GM12873 (cell line): ENCODE data around the gene CACNA1B.

ENCODE experiments used
- TF ChIP-seq, protein P1 (sequence below): IDR thresholded peaks from 2 replicates; pipeline ENCODE4 v1.5.1; 2012; ENCODE audit warnings: low read depth, mild to moderate bottlenecking, moderate library complexity, low read length, control low read depth; ENCODE audit not compliant: insufficient read depth; ENCODE audit errors: missing control alignments

Gene CACNA1B

DNA sequence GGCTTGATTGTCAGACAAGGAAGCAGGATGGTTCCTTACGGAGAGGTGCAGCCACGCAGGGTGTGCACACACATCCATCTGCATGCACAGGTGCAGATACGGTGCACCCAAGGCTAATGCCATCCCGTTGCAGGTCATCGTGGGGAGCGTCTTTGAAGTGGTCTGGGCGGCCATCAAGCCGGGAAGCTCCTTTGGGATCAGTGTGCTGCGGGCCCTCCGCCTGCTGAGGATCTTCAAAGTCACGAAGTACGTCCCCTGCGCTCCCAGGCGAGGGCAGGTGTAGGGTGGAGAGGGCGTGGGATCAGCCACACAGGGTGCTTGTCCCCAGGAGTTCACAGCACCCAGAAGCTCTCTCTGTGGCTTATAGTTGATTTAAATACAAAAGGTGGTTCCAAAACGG, 106.4 kb downstream of the CACNA1B start:
- TF ChIP-seq, protein P1, sequence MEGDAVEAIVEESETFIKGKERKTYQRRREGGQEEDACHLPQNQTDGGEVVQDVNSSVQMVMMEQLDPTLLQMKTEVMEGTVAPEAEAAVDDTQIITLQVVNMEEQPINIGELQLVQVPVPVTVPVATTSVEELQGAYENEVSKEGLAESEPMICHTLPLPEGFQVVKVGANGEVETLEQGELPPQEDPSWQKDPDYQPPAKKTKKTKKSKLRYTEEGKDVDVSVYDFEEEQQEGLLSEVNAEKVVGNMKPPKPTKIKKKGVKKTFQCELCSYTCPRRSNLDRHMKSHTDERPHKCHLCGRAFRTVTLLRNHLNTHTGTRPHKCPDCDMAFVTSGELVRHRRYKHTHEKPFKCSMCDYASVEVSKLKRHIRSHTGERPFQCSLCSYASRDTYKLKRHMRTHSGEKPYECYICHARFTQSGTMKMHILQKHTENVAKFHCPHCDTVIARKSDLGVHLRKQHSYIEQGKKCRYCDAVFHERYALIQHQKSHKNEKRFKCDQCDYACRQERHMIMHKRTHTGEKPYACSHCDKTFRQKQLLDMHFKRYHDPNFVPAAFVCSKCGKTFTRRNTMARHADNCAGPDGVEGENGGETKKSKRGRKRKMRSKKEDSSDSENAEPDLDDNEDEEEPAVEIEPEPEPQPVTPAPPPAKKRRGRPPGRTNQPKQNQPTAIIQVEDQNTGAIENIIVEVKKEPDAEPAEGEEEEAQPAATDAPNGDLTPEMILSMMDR, result no peak

DNA sequence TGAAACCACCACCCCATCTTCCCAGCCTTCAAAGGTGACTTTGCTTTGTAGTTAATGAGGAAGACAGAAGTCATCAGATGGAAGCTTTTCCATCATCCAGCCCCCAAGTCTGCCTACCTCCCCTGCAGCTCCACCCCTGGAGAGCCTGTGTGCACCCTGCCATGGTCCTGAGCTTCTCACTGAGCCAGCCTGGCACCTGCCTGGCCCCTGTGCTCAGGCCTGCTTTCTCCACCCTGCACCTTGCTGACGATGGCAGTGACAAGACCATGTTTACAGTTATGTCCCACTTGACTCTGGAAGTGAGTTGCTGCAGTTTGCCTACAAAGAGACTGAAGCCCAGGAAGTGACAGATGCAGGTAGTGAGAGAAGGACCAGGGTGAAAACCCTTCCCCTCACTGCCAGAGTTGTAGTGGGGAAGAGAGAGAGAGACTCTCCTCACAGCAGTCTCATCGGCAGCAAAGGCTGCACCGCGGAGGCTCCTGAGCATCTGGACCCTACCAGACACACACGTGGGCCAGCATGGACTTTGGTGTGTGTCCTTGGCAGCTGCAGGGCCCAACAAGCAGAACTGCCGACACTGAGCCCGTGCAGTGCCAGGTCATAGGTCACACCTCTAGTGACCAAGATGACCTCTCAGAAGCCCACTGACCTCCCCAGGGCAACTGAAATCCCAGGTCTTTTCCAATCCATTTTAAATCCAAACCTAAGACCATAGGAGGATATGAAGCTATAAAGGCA, 107.1 kb downstream of the CACNA1B start:
- TF ChIP-seq, protein P1, result no peak

DNA sequence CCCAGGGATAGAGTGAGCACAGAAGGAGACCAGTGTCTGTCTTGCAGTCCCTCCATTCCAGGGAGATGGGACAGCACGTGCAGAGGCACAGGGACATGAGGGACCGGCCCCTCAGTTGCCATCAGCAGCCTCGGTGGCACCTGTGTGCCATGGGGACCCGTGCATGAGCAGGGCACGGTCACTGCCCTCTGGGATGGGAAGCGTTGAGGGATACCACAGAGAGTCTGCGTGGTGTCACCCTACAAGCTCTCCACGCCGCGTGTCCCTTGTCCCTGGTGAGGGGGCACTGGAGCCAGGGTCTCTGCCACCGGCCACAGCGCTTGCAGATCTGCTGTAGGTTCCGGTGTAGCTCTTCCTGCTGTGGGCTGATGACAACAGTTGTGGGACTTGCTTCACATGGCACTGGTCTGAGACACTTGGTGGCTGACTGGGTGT, 108.1 kb downstream of the CACNA1B start:
- TF ChIP-seq, protein P1, result no peak

DNA sequence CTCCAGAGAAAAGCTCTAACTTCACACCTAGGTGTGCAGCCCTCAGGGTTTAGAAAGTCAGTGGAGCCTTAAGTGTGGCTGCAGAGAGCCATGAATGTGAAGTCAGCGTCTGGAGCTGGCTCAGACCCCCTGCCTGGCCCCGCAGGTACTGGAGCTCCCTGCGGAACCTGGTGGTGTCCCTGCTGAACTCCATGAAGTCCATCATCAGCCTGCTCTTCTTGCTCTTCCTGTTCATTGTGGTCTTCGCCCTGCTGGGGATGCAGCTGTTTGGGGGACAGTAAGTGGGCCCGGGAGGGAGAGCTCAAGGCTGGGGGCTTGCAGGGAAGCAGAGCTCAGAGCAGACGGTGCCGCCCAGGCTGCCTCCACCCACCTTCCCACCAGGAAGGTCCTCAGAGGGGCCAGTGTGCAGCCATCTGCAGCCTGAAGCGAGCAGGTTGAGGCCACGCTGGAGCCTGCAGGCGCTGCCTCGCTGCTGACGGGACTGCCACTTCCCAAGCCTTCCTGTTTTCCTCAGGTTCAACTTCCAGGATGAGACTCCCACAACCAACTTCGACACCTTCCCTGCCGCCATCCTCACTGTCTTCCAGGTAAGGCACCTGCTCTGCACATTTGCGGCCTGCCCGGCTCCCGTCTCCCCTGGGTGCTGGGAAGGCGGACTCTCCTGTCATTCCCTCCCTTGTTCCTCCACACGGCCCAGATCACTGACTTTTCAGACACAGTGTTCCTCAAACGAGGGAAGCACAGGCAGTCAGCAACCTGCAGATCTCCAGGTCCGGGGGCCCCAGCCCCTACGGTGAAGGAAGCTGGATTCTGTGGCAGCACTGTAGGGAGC, 108.9 kb downstream of the CACNA1B start:
- TF ChIP-seq, protein P1, result no peak

DNA sequence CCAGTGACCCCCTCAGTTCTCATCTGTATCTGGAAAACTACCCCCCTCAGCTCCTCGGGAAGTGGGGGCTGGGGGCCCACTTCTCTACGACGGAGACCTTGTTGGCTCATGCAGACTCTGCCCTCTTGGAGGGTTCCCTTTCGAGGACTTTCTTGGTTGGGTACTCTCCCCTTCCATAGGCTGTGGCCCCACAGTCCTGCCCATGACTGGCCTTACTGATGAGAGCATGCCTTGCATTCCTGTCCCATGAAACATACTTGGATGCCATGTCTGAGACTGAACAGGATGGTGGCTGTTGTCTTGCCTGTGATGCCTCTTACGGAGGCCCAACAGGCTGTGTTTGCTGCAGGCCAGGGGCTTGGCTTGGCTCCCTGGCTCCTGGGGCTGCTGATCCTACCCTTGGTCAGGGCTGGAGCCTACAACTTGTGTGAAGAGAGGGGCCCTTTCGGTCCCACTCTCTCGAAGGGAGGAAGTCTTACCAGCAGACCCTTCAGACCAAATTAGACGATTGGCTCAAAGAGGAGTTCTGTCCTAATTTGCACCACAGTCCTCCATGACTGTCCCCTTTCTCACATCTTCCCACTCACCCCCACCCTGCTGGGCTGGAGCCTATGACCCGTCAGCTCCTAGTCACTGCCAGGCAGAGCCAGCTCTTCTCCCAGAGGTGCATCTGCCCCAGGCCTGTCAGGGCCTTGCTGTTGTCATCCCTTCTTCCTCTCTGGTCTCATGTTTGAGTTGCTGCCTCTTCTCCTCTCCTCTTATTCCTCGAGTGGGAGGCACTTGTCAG, 109.9 kb downstream of the CACNA1B start:
- TF ChIP-seq, protein P1, result no peak

- TF ChIP-seq, protein P1, result no peak
These were observed 110.5 kb downstream of the CACNA1B start for GRCh38 chr9:137988051-137988450.

DNA sequence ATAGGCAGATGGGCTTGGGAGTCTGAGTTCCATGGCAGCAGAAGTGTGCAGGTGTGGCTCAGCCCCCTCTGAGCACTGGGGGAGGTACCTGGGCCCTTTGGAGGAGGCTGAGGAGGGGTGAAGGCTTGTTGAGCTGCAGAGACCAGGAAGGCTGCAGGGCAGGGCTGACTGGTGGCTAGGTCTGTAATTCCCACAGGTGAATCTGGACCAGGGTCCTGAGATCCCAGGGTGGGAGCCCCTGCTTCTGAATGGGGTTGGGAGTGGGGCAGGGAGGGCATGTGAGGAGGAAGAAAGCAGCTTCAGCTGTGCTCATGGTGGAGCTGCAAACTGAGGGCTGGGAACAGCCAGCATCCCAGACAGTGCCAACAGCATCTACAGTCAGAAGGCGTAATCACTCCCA, 111.1 kb downstream of the CACNA1B start:
- TF ChIP-seq, protein P1, result no peak
